HG02571 (cell line): Measurements from ENCODE around the gene C5orf15.
"Not testable (repeated sequence)": the region's sequence is repeated elsewhere in the genome, so short reads cannot be mapped to it uniquely, and the experiment has no call there.

Experiments
- ATAC-seq: cut with Tn5 transposase; IDR thresholded peaks from one replicate; pipeline ENCODE4 v1.9.1; 2021; ENCODE audit warnings: mild to moderate bottlenecking, moderate library complexity; ENCODE audit not compliant: unreplicated experiment

The C5orf15 gene

DNA sequence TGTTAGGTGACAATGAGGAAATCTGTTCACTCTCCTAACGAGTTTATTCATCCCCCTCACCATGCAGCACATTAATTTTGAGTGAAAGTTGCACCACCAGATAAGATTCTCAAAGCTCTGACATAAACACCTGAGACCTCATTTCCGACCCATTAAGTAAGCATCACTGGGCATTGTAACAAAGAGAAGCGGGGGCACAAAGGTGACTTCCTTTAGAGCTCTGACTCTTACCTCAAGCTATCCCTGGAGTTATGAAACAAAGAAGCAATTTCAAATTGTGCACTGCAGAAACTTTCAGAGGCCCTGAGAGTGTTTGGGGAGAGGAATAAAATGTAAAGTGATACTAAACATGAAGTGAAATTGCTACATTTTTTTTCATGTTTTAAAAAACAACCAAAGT is 29.5 kb downstream of the C5orf15 start:
- no peak for ATAC-seq

DNA sequence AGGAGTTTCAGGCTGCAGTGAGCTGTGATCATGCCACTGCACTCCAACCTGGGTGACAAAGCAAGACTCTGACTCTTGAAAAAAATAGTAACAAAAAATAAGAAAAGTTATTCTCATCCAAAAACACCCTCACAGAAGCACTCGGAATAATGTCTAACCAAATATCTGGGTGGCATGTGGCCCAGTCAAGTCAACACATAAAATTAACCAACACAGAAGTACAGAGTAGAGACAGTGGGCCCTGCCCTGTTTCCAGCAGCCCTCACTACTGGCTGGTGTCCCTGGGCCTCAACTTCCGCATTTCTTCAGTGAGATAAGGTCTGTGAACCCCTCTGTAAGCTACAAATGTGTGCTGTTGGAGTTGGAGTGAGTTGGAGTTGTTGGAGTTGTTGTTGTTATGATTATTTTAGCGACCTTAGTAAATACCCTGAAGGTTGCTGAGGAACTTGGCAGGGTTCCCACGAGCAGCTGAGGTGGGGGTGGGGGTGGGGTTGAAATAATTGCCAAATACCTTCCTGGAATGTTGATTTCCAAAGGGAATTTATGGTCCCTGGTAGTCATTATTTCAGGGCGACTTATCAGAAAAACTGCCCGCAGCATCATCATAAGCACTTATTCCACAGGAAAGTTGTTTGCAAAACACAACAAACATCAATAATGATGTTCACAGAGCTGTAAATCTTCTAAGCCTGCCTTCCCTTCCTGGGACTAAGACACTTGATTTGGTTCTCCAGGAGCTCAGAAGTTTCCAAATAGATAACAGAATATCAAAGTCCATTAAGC is 30.2 kb downstream of the C5orf15 start:
- ATAC-seq, result no peak

DNA sequence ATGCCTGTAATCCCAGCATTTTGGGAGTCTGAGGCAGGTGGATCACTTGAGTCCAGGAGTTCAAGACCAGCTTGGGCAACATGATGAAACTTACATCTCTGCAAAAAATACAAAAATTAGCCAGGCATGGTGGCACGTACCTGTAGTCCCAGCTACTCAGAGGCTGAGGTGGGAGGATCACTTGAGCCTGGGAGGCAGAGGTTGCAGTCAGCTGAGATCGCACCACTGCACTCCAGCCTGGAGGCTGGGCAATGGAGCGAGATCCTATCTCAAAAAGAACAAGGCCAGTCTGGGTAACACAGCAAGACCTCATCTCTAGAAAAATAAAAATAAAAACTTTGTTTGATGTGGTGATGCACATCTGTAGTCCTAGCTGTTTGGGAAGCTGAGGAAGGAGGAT is 30.8 kb downstream of the C5orf15 start:
- not testable (repeated sequence) for ATAC-seq

DNA sequence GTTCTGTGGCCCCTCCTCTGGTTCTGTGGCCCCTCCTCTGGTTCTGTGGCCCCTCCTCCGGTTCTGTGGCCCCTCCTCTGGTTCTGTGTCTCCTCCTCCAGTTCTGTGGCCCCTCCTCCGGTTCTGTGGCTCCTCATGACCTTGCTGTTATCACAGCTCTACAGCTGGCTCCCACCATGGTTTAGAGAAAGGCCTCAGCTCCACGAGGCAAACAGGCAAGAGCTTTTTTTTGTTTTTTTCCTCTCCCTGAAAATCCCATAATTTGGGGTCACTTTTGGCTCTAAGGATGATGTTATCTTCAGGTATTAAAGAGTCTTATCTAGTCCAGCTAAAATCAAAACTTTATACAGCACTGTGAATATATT is 31.8 kb downstream of the C5orf15 start:
- ATAC-seq, result no peak

DNA sequence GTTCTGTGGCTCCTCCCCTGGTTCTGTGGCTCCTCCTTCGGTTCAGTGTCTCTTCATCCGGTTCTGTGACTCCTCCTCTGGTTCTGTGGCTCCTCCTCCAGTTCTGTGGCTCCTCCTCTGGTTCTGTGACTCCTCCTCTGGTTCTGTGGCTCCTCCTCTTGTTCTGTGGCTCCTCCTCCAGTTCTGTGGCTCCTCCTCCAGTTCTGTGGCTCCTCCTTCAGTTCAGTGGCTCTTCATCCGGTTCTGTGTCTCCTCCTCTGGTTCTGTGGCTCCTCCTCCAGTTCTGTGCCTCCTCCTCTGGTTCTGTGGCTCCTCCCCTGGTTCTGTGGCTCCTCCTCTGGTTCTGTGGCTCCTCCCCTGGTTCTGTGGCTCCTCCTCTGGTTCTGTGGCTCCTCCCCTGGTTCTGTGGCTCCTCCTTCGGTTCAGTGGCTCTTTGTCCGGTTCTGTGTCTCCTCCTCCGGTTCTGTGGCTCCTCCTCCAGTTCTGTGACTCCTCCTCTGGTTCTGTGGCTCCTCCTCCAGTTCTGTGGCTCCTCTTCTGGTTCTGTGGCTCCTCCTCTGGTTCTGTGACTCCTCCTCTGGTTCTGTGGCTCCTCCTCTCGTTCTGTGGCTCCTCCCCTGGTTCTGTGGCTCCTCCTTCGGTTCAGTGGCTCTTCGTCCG is 32.3 kb downstream of the C5orf15 start:
- ATAC-seq, result not testable (repeated sequence)

DNA sequence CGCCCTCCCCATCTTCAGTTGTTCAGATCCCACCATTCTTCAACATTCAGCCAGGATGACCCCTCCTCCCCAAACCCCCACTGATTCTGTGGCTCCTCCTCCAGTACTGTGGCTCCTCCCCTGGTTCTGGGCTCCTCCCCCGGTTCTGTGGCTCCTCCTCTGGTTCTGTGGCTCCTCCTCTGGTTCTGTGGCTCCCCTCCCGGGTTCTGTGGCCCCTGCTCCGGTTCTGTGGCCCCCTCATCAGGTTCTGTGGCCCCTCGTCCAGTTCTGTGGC is 32.8 kb downstream of the C5orf15 start:
- ATAC-seq, result no peak

DNA sequence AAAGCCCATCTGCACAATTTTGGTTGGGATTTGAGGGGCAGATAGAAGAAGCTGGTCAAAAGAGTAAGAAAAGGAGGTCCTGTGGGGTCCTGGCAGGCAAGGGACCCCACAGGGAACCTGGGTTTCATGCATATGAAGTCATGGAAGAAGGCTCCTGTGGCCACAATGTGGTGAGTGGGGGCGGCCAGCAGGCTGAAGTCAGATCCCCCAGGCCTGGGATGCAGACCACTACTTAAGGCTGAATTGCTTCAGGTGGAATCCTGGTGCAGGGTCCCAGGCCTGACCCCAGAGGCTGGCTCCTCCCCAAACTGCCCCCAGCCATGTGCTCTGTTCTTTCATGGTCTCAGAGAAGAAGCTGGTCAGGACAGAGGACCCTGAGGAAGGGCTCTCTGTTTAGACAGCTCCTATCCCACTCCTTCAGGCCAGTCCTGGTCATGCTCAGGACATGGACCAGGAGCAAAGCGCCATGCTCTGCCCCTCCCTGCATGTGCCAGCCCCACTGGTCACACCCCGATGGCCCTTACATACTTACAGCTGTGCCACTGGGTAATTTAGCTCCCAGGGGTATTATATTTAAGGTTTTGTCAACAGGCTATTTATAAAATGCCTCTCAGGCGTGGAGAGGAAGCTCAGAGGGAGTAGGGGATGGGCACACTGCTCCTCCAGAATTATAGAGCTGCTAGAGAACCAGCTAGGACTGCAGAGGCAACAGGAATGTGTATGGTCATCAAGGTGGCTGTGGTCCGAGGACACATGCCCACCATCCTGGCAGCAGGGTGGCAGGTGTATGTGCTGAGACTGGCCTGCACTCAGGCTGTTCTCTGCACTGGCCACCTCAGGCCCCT is 33.4 kb downstream of the C5orf15 start:
- no peak for ATAC-seq

DNA sequence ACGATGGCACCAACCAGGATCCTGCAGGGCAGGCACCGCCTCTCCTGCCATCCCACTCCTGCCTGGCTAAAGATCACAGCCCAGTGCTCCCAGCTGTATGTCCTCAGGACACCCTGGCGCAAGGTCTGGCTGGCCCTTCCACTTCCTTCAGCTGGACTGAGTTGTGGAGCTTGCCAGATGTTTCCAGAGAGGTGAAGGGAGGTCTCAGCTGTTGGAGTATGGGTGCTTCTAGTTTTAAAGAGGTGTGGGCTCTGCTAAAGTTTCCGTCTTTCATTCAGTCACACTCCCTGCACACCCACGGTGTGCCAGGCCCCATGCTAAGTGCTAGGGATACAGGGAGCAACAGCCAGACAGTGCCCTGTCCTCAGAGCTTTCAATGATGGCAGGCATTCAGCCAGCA is 34.1 kb downstream of the C5orf15 start:
- ATAC-seq, result no peak

DNA sequence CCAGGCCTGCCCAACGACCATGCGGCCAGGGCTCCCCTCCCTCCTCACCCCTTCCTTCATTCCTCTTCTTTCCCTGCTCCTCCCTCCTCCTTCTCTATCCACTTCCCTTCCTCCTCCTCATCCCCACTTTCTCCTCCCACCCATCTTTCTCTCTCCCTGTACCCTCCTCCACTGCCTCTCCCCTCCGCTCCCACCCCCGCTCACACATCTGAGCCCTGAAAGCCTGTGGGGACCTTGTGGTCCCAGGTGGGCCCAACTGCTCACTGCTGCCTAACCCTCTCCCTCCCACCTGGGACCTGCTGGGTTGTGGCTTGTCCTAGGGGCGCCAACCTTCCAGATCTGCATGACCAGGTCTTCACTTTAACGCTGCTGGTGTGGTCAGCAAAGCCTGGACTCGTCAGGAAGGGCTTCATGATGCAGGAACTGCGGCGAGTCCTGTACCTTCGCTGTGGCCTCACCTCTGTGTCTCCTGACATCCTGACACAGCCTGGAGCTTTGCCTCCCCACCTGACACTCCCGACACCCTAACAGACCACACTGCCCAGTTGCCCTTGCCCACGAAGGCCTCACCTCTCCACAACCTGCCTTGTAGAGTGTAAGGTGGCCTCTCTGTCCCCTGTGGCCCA is 34.6 kb downstream of the C5orf15 start:
- no peak for ATAC-seq

DNA sequence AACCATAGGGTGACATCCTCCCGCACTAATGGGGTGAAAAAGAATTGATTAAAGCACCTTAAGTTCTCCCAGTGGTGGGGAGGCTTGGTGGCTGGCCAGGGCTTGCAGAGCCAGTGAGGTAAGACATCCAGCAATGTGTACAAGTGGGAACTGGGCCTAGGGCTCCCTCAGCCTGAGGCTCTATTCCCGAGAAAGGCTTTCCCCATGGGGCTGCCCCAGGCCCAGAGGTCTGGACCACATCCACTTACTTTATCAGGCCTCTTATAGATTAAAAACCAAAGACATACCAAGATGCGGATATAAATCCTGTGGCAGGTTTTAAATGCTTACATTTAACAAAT is 35.3 kb downstream of the C5orf15 start:
- ATAC-seq, result no peak

DNA sequence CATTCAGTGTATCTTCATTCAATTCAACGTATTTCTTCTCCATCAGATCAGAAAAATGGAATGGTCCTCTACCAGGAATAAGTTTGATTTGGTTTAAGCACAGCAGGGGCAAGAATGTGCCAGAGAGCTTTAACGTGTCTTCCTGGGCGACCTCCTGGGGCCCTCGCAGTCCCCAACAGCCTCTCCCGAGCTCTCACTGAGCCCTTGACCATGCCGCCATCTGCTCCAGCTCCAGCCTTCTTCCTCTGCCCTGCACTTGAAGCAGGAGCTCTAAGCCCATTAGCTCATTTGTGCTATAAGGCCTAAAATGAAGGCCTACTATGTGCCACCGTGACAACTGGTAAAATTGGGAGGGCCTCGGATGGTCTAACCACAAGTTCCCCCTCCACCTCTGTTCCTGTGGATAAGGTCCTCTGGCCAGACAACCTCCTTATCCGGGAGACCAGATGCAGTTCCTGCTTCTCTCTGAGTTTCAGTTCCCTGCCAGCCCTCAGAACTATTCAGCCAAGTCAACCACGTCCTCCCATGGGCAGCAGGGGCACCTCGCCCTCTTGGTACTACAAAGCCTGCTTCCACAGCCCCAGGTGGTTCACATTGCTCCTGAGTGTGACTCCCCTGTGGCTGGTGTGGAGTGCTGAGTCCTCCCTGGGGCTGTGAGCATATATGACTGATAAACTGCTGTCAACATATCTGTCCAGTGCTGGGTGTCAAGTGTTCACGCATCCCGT is 35.8 kb downstream of the C5orf15 start:
- ATAC-seq, result no peak

DNA sequence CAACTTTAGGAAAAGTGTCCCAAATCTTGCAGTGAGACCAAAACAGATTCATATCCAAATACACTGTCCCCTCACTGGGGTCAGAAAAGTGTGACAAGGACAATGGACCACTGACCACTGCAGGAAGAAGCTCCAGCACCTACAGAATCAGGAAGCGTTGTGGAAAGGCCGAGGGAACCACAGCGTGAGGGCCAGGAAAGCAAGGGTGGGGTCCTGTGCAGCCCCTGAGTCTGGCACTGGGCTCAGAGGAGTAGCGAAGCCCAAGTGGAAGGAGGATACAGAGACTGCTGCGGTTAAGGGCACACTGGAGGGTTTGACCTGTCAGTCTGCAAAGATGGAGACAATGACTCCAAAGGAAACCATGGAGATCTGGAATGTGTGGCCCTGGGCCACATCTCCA is 36.9 kb downstream of the C5orf15 start:
- no peak for ATAC-seq

DNA sequence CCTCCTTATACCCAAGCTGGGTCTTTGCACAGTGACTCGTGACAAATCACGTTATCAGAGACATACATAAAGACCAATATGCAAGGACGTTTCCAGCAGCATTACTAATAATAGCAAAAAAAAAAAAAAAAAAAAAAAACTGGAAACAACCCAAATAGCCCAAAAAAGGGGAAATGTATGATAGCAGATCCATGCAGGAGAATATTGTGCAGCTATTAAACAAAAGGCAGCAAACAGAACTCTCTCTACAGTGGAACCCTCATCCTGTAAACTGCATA is 37.7 kb downstream of the C5orf15 start:
- ATAC-seq, result no peak

DNA sequence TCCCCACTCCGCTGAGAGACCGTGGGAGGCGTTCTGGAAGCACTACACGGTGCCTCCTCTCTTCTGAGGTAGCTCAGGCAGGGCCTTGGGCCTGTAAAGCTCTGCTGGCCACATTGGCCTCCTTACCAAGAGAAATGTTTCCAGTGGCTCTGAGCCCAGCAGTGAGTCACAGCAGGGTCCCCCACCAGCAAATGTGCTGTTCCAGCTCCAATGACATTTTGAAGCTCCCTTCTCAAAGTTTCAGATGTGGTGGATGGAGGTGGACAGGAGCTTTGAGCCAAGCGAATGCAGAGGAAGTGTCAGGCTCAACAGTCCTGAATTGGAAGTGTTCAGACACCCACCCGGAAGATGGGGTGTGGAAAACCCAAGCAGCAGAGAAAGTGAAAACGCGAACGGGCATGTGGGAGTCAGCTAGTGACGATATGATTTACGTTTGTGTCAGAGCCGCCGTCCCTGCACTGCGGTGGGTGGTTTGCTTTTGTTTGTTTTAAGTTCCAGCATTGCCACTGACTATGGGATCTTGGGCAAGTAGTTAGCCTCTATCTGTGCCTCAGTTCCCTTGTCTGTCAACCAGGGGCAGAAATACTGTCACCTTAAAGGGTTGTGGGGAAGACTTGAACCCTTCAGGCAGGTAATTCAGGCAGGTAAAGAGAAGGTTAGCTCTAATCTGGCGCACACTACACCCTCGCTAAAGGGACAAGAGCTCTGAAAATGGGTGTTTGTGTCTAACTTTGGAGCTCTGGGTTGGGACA is 38.2 kb downstream of the C5orf15 start:
- peak; percentile 42 for ATAC-seq

DNA sequence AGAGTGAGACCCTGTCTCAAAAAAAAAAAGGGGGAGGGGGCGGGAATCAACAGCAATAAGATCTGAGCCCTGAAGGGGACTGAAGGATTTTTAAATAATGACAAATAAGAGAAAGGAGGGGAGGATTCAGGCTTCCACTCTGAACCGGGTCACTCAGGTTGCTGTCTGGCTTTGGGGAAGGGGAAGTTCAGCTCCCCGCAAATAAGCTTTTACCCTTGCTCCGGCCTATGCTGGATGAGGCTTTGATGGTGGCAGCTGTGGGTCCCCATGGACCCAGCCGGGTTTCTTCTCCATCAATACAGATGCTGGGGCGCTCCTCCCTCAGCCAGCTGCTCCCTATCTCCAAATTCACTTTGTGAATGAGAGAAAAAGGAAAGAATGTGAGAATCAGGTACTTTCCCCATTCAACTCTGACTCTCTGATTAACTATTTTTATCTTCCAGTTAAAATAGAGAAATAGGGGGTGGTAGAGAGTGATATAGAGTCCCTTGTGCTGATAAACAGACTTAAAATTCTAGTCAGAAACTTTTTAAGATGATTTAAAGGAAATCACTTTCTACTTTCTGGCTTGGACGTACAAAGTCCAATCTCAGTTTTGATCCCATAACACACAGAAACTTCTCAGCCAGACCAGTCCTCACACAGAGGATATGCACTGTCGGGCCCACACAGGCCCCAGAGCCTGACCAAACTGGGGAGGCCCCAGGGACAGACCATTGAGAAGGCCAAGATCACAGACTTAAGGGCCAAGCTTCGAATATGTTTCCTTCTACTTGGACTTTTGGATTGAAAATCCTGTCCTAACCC is 39.6 kb downstream of the C5orf15 start:
- no peak for ATAC-seq

DNA sequence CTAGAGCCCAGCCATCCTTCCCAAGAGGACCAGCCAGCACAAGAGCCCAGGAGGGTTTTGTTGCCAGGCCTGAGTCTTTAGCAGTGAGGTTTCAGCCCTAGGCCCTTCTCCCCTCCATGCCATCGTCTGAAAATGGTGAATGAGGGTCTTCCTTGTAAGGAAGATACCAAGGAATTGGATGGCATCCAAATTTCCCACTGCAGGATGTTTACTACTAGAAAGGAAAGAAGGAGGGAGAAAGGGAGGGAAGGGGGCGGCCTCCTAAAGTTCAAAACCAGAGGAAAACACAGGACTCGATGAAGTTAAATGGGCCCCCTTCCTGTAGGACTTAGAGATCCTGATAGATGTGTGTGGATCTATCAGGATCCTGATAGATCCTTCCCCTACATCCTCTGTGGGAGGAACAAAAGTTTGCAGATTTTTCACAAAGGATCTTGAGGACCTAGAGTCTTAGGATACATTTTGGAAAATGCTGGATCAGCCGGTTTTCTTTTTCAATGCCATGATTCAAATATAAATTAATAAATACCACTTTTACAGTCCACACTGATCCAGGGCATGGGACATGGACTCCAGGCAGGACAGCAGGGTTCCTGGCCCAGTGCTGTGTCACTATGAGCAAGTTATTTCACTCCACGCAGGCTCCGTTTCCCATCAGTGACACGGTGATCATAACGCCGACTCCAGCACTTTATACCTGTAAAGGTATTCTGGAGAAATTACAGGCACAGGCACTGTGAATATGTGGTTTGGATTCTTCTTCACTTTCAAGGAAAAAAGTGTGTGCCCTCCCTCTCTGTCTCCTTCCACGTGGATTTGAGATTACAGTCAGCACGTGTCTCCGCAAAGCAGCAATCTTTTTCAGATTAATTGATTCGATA is 40.9 kb downstream of the C5orf15 start:
- no peak for ATAC-seq

DNA sequence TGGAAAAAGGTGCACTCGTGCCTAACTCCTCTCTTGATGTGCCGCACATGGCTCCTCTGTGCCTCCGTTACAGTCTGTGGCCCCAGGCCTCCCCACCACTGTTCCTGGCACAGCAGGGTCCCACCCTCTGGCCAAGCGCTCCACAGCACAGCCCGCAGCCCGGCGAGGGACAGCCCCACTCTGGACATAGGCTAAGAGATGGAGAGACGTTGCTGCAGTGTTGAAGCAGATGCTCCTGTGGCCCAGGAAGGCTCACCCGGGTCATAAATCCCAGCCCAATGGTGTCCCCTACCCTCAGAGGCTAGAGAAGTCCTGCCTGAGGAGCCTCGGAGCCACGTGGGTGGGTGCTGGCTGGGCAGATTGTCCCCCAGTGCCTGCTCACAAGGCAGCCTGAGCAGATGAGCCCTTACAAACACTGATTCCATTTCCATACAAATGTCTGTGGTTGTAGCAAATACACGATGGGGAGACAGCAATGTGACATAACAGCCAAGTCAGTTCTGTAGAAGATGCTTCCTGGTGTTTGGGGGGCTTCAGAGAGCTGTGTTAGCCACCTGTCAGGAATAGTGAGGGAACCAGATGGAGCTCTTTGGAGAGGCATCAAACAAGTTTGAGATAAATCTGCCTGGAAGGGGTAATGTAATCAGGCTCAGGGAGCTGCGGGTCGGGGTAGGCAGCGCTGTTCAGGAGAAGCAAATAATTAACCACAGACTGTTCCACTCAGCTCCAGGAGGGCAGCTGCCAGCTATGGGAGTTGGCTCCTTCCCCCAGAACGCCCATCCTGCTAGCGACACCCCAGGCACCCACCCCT is 41.7 kb downstream of the C5orf15 start:
- no peak for ATAC-seq
